Measurements from ENCODE around the gene SEC24B. TPM values are rescaled to one million over a fixed set of nuclear protein-coding genes. Genes with fewer than 3 reads are reported as not detected.
"Not testable (repeated sequence)": the region's sequence is repeated elsewhere in the genome, so short reads cannot be mapped to it uniquely, and the experiment has no call there.

SEC24B gene
- total RNA-seq, 2 donors from 2014 or later: 42.5 to 48.6 TPM

DNA sequence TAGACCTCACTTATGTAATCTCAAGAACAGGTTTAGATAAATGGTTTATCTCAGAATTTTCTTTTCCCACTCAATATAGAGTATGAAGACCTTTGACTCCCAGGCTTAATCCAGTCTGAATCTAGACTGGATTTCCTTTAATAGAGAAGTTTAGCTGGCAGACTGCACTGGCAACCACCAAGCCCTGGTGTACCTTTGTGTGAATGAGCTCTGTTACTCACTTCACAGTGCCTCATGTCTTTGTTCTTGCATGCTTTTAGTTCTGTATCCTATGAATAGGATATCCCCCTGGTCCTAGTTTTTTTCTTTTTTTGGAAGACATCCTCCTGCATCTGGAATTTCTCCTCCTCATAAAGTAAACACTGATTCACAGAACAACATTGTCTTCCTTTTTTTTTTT is 73.3 kb downstream of the SEC24B start:
- Histone ChIP-seq H3K4me3 (ENCODE audit: low read length) (no peak overlapping the region), H3K27ac (ENCODE audit: low read depth, low read length) (no peak overlapping the region), H3K36me3 (ENCODE audit: control insufficient read depth, insufficient read depth, low read length) (peaks cover 82% of the 10 kb centered on the region), H3K9me3 (ENCODE audit: control insufficient read depth, low read length) (no peaks in the 10 kb centered on the region), H3K9ac (ENCODE audit: extremely low read depth, low read length, poor library complexity, severe bottlenecking) (no peak overlapping the region), H3K27me3 (ENCODE audit: control insufficient read depth, insufficient read depth, low read length, poor library complexity, severe bottlenecking) (no peaks in the 10 kb centered on the region), H3K4me1 (ENCODE audit: control insufficient read depth, insufficient read depth, low read length) (no peaks in the 10 kb centered on the region)
- Mint-ChIP-seq H3K9me3 (no peaks in the 10 kb centered on the region), H3K27me3 (ENCODE audit: insufficient read depth) (no peaks in the 10 kb centered on the region), H3K4me1 (no peaks in the 10 kb centered on the region), H3K4me3 (no peak overlapping the region), H3K27ac (no peak overlapping the region), H3K36me3 (ENCODE audit: low read depth) (peaks cover 66% of the 10 kb centered on the region)
- DNase-seq: no peak
- TF ChIP-seq, protein P1, sequence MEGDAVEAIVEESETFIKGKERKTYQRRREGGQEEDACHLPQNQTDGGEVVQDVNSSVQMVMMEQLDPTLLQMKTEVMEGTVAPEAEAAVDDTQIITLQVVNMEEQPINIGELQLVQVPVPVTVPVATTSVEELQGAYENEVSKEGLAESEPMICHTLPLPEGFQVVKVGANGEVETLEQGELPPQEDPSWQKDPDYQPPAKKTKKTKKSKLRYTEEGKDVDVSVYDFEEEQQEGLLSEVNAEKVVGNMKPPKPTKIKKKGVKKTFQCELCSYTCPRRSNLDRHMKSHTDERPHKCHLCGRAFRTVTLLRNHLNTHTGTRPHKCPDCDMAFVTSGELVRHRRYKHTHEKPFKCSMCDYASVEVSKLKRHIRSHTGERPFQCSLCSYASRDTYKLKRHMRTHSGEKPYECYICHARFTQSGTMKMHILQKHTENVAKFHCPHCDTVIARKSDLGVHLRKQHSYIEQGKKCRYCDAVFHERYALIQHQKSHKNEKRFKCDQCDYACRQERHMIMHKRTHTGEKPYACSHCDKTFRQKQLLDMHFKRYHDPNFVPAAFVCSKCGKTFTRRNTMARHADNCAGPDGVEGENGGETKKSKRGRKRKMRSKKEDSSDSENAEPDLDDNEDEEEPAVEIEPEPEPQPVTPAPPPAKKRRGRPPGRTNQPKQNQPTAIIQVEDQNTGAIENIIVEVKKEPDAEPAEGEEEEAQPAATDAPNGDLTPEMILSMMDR (conservative IDR thresholded peaks at IDR 0.05): no peak

DNA sequence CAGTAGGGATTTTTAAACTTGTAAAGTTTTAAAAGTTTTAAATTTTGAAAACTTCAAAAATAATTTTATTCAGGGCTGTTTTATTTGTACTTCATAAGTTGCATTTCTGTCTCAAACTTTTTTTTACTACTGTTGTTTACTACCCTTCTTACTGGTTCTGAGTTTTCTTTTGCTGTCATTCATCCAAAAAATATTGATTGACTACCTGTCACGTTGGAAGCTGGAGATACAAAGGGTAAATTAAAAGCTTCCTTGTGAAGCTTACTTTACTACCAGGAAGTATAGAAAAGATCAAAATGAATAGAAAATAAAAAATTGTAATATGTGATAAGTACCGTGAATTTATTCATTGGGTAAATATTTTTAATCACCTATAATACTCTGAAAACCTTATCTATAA is 77.1 kb downstream of the SEC24B start:
- Mint-ChIP-seq H3K27me3 (ENCODE audit: insufficient read depth) (no peaks in the 10 kb centered on the region), H3K36me3 (ENCODE audit: low read depth) (peaks cover 70% of the 10 kb centered on the region), H3K4me1 (no peaks in the 10 kb centered on the region), H3K4me3 (no peak overlapping the region), H3K27ac (peak overlapping the region; percentile 38), H3K9me3 (no peaks in the 10 kb centered on the region)
- H3K36me3 ChIP-seq (ENCODE audit: control insufficient read depth, insufficient read depth, low read length): peaks cover 84% of the 10 kb centered on the region
- no peak for DNase-seq
- no peak overlapping the region for H3K4me3 ChIP-seq (ENCODE audit: low read length)
- H3K27me3 ChIP-seq (ENCODE audit: control insufficient read depth, insufficient read depth, low read length, poor library complexity, severe bottlenecking): no peaks in the 10 kb centered on the region
- no peaks in the 10 kb centered on the region for H3K9me3 ChIP-seq (ENCODE audit: control insufficient read depth, low read length)
- H3K4me1 ChIP-seq (ENCODE audit: control insufficient read depth, insufficient read depth, low read length): no peaks in the 10 kb centered on the region
- no peak overlapping the region for H3K9ac ChIP-seq (ENCODE audit: extremely low read depth, low read length, poor library complexity, severe bottlenecking)
- TF ChIP-seq, protein P1 (conservative IDR thresholded peaks at IDR 0.05): no peak
- no peak overlapping the region for H3K27ac ChIP-seq (ENCODE audit: low read depth, low read length)
- WGBS, 2 experiments (ENCODE audit: insufficient coverage in 1 of 2, insufficient read length in 1 of 2): 100% methylated on average over 1 of the region's 2 CpGs; no CpG with 5 or more reads in 1 of the 2 experiments

DNA sequence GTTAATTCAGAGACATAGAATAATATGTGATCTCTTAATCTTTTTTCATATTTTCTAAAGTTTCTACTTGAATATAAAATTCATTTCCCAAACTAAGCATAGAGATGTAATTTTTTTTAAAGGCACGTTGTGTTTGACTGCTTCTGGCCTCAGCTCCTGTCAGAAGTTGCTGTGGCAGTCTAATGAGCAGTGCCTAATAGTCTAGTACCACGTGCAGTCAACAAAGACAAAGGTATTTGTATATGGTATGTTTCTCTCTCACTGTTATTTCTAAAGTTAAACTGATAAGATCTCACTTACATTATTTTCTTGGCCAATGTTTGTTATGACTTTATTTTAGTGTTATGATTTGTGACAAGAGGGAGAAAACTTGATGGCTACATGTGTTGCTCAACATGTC is 77.8 kb downstream of the SEC24B start:
- Histone ChIP-seq H3K9me3 (ENCODE audit: control insufficient read depth, low read length) (no peaks in the 10 kb centered on the region), H3K4me1 (ENCODE audit: control insufficient read depth, insufficient read depth, low read length) (no peaks in the 10 kb centered on the region), H3K4me3 (ENCODE audit: low read length) (no peak overlapping the region), H3K36me3 (ENCODE audit: control insufficient read depth, insufficient read depth, low read length) (peaks cover 85% of the 10 kb centered on the region), H3K27ac (ENCODE audit: low read depth, low read length) (no peak overlapping the region), H3K9ac (ENCODE audit: extremely low read depth, low read length, poor library complexity, severe bottlenecking) (no peak overlapping the region), H3K27me3 (ENCODE audit: control insufficient read depth, insufficient read depth, low read length, poor library complexity, severe bottlenecking) (no peaks in the 10 kb centered on the region)
- Mint-ChIP-seq H3K9me3 (no peaks in the 10 kb centered on the region), H3K27me3 (ENCODE audit: insufficient read depth) (no peaks in the 10 kb centered on the region), H3K36me3 (ENCODE audit: low read depth) (peaks cover 65% of the 10 kb centered on the region), H3K27ac (no peak overlapping the region), H3K4me1 (no peaks in the 10 kb centered on the region), H3K4me3 (no peak overlapping the region)
- no peak for DNase-seq
- 91% methylated on average over 2 of the region's 2 CpGs; no CpG with 5 or more reads in 1 of the 2 experiments for WGBS, 2 experiments (ENCODE audit: insufficient coverage in 1 of 2, insufficient read length in 1 of 2)
- TF ChIP-seq, protein P1 (conservative IDR thresholded peaks at IDR 0.05): no peak

DNA sequence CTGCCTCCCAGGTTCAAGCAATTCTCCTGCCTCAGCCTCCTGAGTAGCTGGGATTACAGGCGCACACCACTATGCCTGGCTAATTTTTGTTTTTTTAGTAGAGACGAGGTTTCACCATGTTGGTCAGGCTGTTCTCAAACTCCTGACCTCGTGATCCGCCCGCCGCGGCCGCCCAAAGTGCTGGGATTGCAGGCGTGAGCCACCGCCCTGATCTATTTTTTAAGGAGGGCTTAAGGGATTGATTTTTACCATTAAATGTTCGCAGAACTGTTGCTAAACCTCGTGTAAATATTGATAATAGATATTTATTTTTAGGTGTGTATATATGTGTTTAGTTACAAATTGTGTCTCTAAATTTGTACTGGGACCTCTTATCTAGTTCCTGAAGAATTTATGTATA is 79.8 kb downstream of the SEC24B start:
- not testable (repeated sequence) for H3K4me3 Mint-ChIP-seq; H3K4me1 ChIP-seq (ENCODE audit: control insufficient read depth, insufficient read depth, low read length); H3K27me3 ChIP-seq (ENCODE audit: control insufficient read depth, insufficient read depth, low read length, poor library complexity, severe bottlenecking); H3K9me3 ChIP-seq (ENCODE audit: control insufficient read depth, low read length); DNase-seq; H3K27ac Mint-ChIP-seq; H3K4me3 ChIP-seq (ENCODE audit: low read length); H3K27me3 Mint-ChIP-seq (ENCODE audit: insufficient read depth); H3K27ac ChIP-seq (ENCODE audit: low read depth, low read length); H3K9ac ChIP-seq (ENCODE audit: extremely low read depth, low read length, poor library complexity, severe bottlenecking); H3K4me1 Mint-ChIP-seq; H3K9me3 Mint-ChIP-seq
- H3K36me3 Mint-ChIP-seq (ENCODE audit: low read depth): peaks cover 73% of the 10 kb centered on the region
- 88 to 97% methylated on average over 11 to 12 of the region's 12 CpGs for WGBS, 2 experiments (ENCODE audit: insufficient coverage in 1 of 2, insufficient read length in 1 of 2)
- H3K36me3 ChIP-seq (ENCODE audit: control insufficient read depth, insufficient read depth, low read length): peaks cover 84% of the 10 kb centered on the region

All from endodermal cell (in vitro differentiated cells).